ENCODE measurements around the gene KLHL26.

GRCh38 chr19:18704971-18705370, 68.1 kb downstream of the KLHL26 start:
- TF ChIP-seq YY1 (IDR thresholded peaks at IDR 0.05) (no peak), CTCF (IDR thresholded peaks at IDR 0.05; ENCODE audit: low read depth, low read length, missing input control) (no peak), RAD21 (IDR thresholded peaks at IDR 0.05) (no peak), SP1 (IDR thresholded peaks at IDR 0.05) (no peak), REST (IDR thresholded peaks at IDR 0.05) (no peak), JUND (IDR thresholded peaks at IDR 0.05) (no peak), TAF1 (conservative IDR thresholded peaks at IDR 0.05) (no peak), RXRA (IDR thresholded peaks at IDR 0.05) (no peak), ATF3 (IDR thresholded peaks at IDR 0.05) (no peak), MAX (IDR thresholded peaks at IDR 0.05) (no peak), HNF4A (conservative IDR thresholded peaks at IDR 0.05) (no peak), NR2F2 (IDR thresholded peaks at IDR 0.05) (no peak)

Measured in liver (tissue), 3 donors.